KOPT-K1 (cell line): ENCODE measurements around the gene ITSN2.

Experiments used
- H3K27ac ChIP-seq: fragments of 200-600 bp; sonication (generic); 2 replicates; pipeline ENCODE4 v1.5.1; 2016; ENCODE audit warnings: antibody characterized with exemption, mild to moderate bottlenecking, low read depth, low read length; ENCODE audit not compliant: poor library complexity, severe bottlenecking
- H3K36me3 ChIP-seq: fragments of 200-600 bp; sonication (generic); 2 replicates; pipeline ENCODE4 v1.5.1; 2017; ENCODE audit warnings: antibody characterized with exemption, mild to moderate bottlenecking, low read length, moderate library complexity; ENCODE audit not compliant: insufficient read depth
- H3K9me3 ChIP-seq: fragments of 200-600 bp; sonication (generic); 2 replicates; pipeline ENCODE4 v1.5.1; 2017; ENCODE audit warnings: antibody characterized with exemption, low read length, mild to moderate bottlenecking; ENCODE audit not compliant: insufficient read depth, poor library complexity, severe bottlenecking

The ITSN2 gene

GRCh38 chr2:24189551-24189950 lies 170.8 kb downstream of the ITSN2 start:
- H3K9me3 ChIP-seq, result no peaks in the 10 kb centered on the region
- H3K27ac ChIP-seq, result no peak overlapping the region
- no peaks in the 10 kb centered on the region for H3K36me3 ChIP-seq

- Histone ChIP-seq H3K36me3 (no peaks in the 10 kb centered on the region), H3K27ac (no peak overlapping the region), H3K9me3 (no peaks in the 10 kb centered on the region)
These were observed 176.8 kb downstream of the ITSN2 start for GRCh38 chr2:24183366-24184069.

GRCh38 chr2:24182507-24182906 lies 177.8 kb downstream of the ITSN2 start:
- Histone ChIP-seq H3K9me3 (no peaks in the 10 kb centered on the region), H3K36me3 (no peaks in the 10 kb centered on the region), H3K27ac (no peak overlapping the region)

- no peaks in the 10 kb centered on the region for H3K9me3 ChIP-seq
- no peak overlapping the region for H3K27ac ChIP-seq
- no peaks in the 10 kb centered on the region for H3K36me3 ChIP-seq
These were observed 178.5 kb downstream of the ITSN2 start for GRCh38 chr2:24181849-24182248.

GRCh38 chr2:24179683-24180082 lies 180.7 kb downstream of the ITSN2 start:
- Histone ChIP-seq H3K27ac (no peak overlapping the region), H3K9me3 (no peaks in the 10 kb centered on the region), H3K36me3 (no peaks in the 10 kb centered on the region)

GRCh38 chr2:24176326-24176725 lies 184.0 kb downstream of the ITSN2 start:
- Histone ChIP-seq H3K9me3 (no peaks in the 10 kb centered on the region), H3K27ac (no peak overlapping the region), H3K36me3 (no peaks in the 10 kb centered on the region)

- H3K36me3 ChIP-seq, result no peaks in the 10 kb centered on the region
These were observed 184.6 kb downstream of the ITSN2 start for GRCh38 chr2:24175631-24176187.

GRCh38 chr2:24174851-24175277 lies 185.5 kb downstream of the ITSN2 start, which contains the start of gene FAM228A:
Gene FAM228A (plus strand): TSS chr2:24175053. CDS start chr2:24175481, 428 bp downstream.
- Histone ChIP-seq H3K36me3 (no peaks in the 10 kb centered on the region), H3K27ac (no peak within 1 kb of the TSS), H3K9me3 (no peaks in the 10 kb centered on the region)

More at GRCh38 chr2:24175631-24176187, 184.6 kb downstream of the ITSN2 start:
- Histone ChIP-seq H3K9me3 (no peaks in the 10 kb centered on the region), H3K27ac (no peak overlapping the region)

- H3K27ac ChIP-seq, result no peak overlapping the region
- H3K36me3 ChIP-seq, result no peaks in the 10 kb centered on the region
- H3K9me3 ChIP-seq, result no peaks in the 10 kb centered on the region
These were observed 191.3 kb downstream of the ITSN2 start for GRCh38 chr2:24169023-24169422.

GRCh38 chr2:24164416-24164973 lies 195.8 kb downstream of the ITSN2 start:
- Histone ChIP-seq H3K27ac (no peak overlapping the region), H3K9me3 (no peaks in the 10 kb centered on the region), H3K36me3 (no peaks in the 10 kb centered on the region)

- Histone ChIP-seq H3K9me3 (no peaks in the 10 kb centered on the region), H3K27ac (no peak overlapping the region), H3K36me3 (no peaks in the 10 kb centered on the region)
These were observed 196.7 kb downstream of the ITSN2 start for GRCh38 chr2:24163601-24164000.

- Histone ChIP-seq H3K9me3 (no peaks in the 10 kb centered on the region), H3K36me3 (no peaks in the 10 kb centered on the region), H3K27ac (no peak overlapping the region)
These were observed 197.2 kb downstream of the ITSN2 start for GRCh38 chr2:24163186-24163585.

GRCh38 chr2:24162494-24162893 lies 197.8 kb downstream of the ITSN2 start:
- H3K36me3 ChIP-seq, result no peaks in the 10 kb centered on the region
- H3K9me3 ChIP-seq, result no peaks in the 10 kb centered on the region
- H3K27ac ChIP-seq, result no peak overlapping the region

- no peak overlapping the region for H3K27ac ChIP-seq
- no peaks in the 10 kb centered on the region for H3K36me3 ChIP-seq
- H3K9me3 ChIP-seq, result no peaks in the 10 kb centered on the region
These were observed 199.6 kb downstream of the ITSN2 start for GRCh38 chr2:24160761-24161160.

- Histone ChIP-seq H3K27ac (no peak overlapping the region), H3K36me3 (no peaks in the 10 kb centered on the region), H3K9me3 (no peaks in the 10 kb centered on the region)
These were observed 200.6 kb downstream of the ITSN2 start for GRCh38 chr2:24159708-24160107.

GRCh38 chr2:24158131-24158530 lies 202.2 kb downstream of the ITSN2 start:
- no peaks in the 10 kb centered on the region for H3K9me3 ChIP-seq
- no peak overlapping the region for H3K27ac ChIP-seq
- H3K36me3 ChIP-seq, result no peaks in the 10 kb centered on the region
